Tibial nerve (tissue), 4 donors: ENCODE results near the gene NID2. TPM values are rescaled to one million over a fixed set of nuclear protein-coding genes. Genes with fewer than 3 reads are reported as not detected.
A peak's percentile ranks its signal among the peaks of the same experiment; 100 is the strongest.

Experiments used
- DNase-seq, 2 donors: peaks; one replicate each; pipeline ENCODE4 v3.0.0-alpha.2; 2019; ENCODE audit warnings: low spot score in 2 of 2
- H3K27ac ChIP-seq, 4 donors: fragments of 200-600 bp; sonication (generic) in 3 of 4; one replicate each; pipeline ENCODE4 v1.5.1; 2017 to 2019; ENCODE audit warnings: mild to moderate bottlenecking in 1 of 4
- H3K27me3 ChIP-seq, 2 donors: fragments of 200-600 bp; sonication (generic) in 1 of 2; one replicate each; pipeline versions ENCODE4 v1.5.1 to v1.6.0; 2017 to 2019
- H3K36me3 ChIP-seq, 3 donors: fragments of 200-600 bp; sonication (generic); one replicate each; pipeline ENCODE4 v1.5.1; 2018 to 2019
- H3K4me1 ChIP-seq, 4 donors: fragments of 200-600 bp; sonication (generic) in 3 of 4; one replicate each; pipeline ENCODE4 v1.5.1; 2017 to 2019
- H3K4me3 ChIP-seq, 4 donors: fragments of 200-600 bp; sonication (generic) in 3 of 4; one replicate each; pipeline ENCODE4 v1.5.1; 2017 to 2019; ENCODE audit warnings: mild to moderate bottlenecking in 1 of 4, moderate library complexity in 1 of 4
- H3K9me3 ChIP-seq, 4 donors: fragments of 200-600 bp; sonication (generic) in 3 of 4; one replicate each; pipeline ENCODE4 v1.5.1; 2017 to 2019
- CTCF ChIP-seq, 5 experiments: fragments of 200-600 bp in 3 of 5; fragments of 450-650 bp in 2 of 5; sonication (generic) in 3 of 5; IDR thresholded peaks; one replicate each; pipeline ENCODE4 v1.5.1; 2016 to 2019; ENCODE audit warnings: antibody characterized with exemption in 5 of 5, mild to moderate bottlenecking in 3 of 5, moderate library complexity in 2 of 5
- EP300 ChIP-seq, 2 donors: sonication (generic); formaldehyde crosslinking; IDR thresholded peaks; one replicate each; pipeline ENCODE4 v1.6.1; 2017; ENCODE audit warnings: antibody characterized with exemption in 2 of 2, mild to moderate bottlenecking in 1 of 2
- POLR2A ChIP-seq, 2 donors: fragments of 450-650 bp; IDR thresholded peaks; one replicate each; pipeline ENCODE4 v1.6.1; 2017; ENCODE audit warnings: antibody characterized with exemption in 2 of 2, mild to moderate bottlenecking in 2 of 2, moderate library complexity in 2 of 2
- WGBS, 2 donors: methylation state at CpG; one replicate each; pipeline ENCODE4 v1.1.5; 2018; 5-methylcytosine and 5-hydroxymethylcytosine counted together
- total RNA-seq, 4 donors: library from RNA; depleted of rRNA; stranded (reverse); fragments of >200 nt; gene quantifications; one replicate each; pipeline ENCODE4 v1.1.0, GENCODE V29; 2016

Gene NID2
- total RNA-seq, 4 donors from 2014 or later = 61.4 to 90.0 (median 79.4) TPM

- peaks cover 0 to 31% (median 0%) of the 10 kb centered on the region in 3 donors for H3K36me3 ChIP-seq
- H3K4me3 ChIP-seq = no peak overlapping the region
- peak overlapping the region in 2 of 4 donors; percentile 40 to 73 for H3K27ac ChIP-seq
- H3K27me3 ChIP-seq = no peaks in the 10 kb centered on the region
- no peaks in the 10 kb centered on the region for H3K9me3 ChIP-seq
- WGBS, 2 donors = 12 to 13% methylated on average over 8 of the region's 8 CpGs
- TF ChIP-seq CTCF (IDR thresholded peaks at IDR 0.05) (no peak), EP300 (IDR thresholded peaks at IDR 0.05) (no peak), POLR2A (IDR thresholded peaks at IDR 0.05) (no peak)
- H3K4me1 ChIP-seq = peaks cover 0 to 54% (median 12%) of the 10 kb centered on the region in 4 donors
- no peak for DNase-seq
Measured at GRCh38 chr14:52042371-52043289, 26.2 kb downstream of the NID2 start.

- DNase-seq = no peak
- TF ChIP-seq EP300 (IDR thresholded peaks at IDR 0.05) (no peak), CTCF (IDR thresholded peaks at IDR 0.05) (no peak), POLR2A (IDR thresholded peaks at IDR 0.05) (no peak)
- H3K36me3 ChIP-seq = peaks cover 0 to 45% (median 0%) of the 10 kb centered on the region in 3 donors
- no peak overlapping the region for H3K4me3 ChIP-seq
- H3K4me1 ChIP-seq = peaks cover 0 to 37% (median 12%) of the 10 kb centered on the region in 4 donors
- 89 to 94% methylated on average over 7 of the region's 7 CpGs for WGBS, 2 donors
- H3K27ac ChIP-seq = no peak overlapping the region
- no peaks in the 10 kb centered on the region for H3K27me3 ChIP-seq
- H3K9me3 ChIP-seq = no peaks in the 10 kb centered on the region
Measured at GRCh38 chr14:52040598-52040997, 28.3 kb downstream of the NID2 start.

GRCh38 chr14:52039124-52039815 is 29.6 kb downstream of the NID2 start:
- Histone ChIP-seq H3K27ac (no peak overlapping the region), H3K4me1 (peaks cover 0 to 24% (median 12%) of the 10 kb centered on the region in 4 donors), H3K9me3 (no peaks in the 10 kb centered on the region), H3K27me3 (no peaks in the 10 kb centered on the region), H3K36me3 (peaks cover 0 to 50% (median 0%) of the 10 kb centered on the region in 3 donors), H3K4me3 (no peak overlapping the region)
- TF ChIP-seq EP300 (IDR thresholded peaks at IDR 0.05) (no peak), POLR2A (IDR thresholded peaks at IDR 0.05) (no peak), CTCF (IDR thresholded peaks at IDR 0.05) (no peak)
- WGBS, 2 donors = 73 to 84% methylated on average over 7 of the region's 7 CpGs
- DNase-seq = no peak

- peaks cover 0 to 30% (median 14%) of the 10 kb centered on the region in 4 donors for H3K4me1 ChIP-seq
- 43% methylated on average over 10 of the region's 10 CpGs for WGBS, 2 donors
- TF ChIP-seq POLR2A (IDR thresholded peaks at IDR 0.05) (no peak), EP300 (IDR thresholded peaks at IDR 0.05) (no peak), CTCF (IDR thresholded peaks at IDR 0.05) (no peak)
- DNase-seq = no peak
- peaks cover 0 to 33% (median 0%) of the 10 kb centered on the region in 3 donors for H3K36me3 ChIP-seq
- no peaks in the 10 kb centered on the region for H3K9me3 ChIP-seq
- no peak overlapping the region for H3K4me3 ChIP-seq
- H3K27me3 ChIP-seq = no peaks in the 10 kb centered on the region
- H3K27ac ChIP-seq = peak overlapping the region in 2 of 4 donors; percentile 66 to 79
Measured at GRCh38 chr14:52033101-52033642, 35.7 kb downstream of the NID2 start.
